ENCODE results near the gene MTA3.

Gene MTA3

DNA sequence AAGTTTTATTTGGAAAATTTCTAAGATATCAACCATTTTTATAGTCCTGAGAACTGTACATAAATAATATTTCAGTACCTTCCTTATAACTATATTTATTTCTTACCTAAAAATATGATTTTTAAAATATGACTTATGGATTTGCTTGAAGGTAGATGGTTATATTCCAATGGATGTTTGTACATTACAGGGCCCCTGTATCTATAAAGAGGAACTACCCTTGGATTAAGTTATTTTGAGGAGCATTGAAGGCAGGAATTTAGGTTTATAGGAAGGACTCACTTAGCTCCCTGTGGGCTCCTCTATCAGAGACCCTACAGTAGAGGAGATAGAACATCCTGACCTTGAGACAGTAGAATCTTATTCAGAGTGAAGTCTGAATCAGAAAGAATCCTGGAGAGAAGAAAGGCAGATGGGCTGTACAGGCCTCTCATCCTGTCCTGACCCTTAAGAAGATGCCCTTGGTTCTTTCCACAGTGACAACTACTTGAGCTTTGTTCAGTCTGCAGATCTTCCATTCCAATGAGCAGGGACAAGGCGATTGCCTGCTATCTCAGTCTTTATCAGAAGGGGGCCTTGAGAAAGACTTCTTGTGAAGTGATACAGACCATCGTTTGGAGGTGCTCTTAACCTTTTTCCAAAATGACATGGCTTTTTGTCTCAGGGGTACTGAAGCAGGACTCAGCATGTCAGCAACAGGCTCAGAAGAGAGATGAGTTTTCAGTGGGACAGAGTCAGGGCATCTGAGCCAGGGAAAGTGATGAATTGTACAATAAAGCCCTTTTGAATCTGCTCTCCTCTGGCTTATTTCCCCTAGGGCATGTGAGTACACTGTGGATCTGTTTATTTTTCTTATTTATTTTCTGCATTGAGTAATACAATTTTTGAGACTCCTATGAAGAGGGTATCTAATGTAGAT is 174.6 kb downstream of the MTA3 start:
- no peak overlapping the region for H3K27ac Mint-ChIP-seq
- H3K9me3 Mint-ChIP-seq (ENCODE audit: low read depth): no peaks in the 10 kb centered on the region

DNA sequence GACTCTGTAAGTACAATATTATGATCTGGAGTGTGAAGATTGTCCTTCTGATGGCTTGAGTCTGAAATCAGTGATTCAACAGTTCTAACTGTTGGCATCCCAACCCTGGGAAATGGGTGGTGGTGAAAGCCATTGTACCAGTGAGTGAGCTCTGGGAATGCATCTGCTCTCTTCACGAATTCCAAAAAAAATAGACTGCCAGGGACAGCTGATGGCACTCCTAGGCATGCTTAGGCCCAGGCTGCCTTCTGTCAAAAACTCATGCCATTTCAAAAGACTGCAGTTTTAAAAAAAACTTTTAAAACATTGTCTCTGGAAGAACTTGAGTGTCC is 175.2 kb downstream of the MTA3 start:
- H3K27ac Mint-ChIP-seq: no peak overlapping the region
- H3K27me3 Mint-ChIP-seq: no peaks in the 10 kb centered on the region
- peaks cover 23% of the 10 kb centered on the region for H3K36me3 Mint-ChIP-seq
- H3K9me3 Mint-ChIP-seq (ENCODE audit: low read depth): no peaks in the 10 kb centered on the region
- peaks cover 1% of the 10 kb centered on the region for H3K4me1 Mint-ChIP-seq (ENCODE audit: low read depth)
- H3K4me3 Mint-ChIP-seq: no peak overlapping the region

More for the DNA sequence above, 174.6 kb downstream of the MTA3 start:
- no peaks in the 10 kb centered on the region for H3K27me3 Mint-ChIP-seq
- H3K4me1 Mint-ChIP-seq (ENCODE audit: low read depth): peaks cover 1% of the 10 kb centered on the region
- peaks cover 24% of the 10 kb centered on the region for H3K36me3 Mint-ChIP-seq
- no peak overlapping the region for H3K4me3 Mint-ChIP-seq

DNA sequence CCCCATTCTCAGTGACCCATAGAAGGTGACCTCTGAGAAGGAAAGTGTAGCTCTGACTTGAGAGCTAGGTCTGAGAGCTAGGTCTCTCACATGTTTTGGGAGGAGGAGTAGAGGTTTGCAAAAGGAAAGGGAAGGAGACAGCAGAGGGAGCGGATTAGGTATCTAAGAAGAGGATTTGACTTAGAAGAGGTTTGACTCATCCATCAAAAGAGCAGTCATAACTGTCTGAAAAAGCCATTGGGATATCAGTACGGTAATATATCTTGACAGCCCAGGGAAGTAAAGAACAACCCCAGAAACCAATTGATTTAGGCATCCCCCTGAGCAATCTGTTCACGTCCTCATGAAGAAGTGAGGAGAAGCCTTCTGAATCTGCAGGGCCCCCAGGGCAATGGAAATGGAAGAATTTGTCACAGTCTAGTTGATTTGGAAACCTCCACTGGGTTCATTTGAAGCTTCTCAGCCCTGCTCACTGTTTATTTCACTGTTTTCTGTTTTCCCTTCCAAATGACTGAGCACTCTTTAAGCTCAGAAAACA is 176.2 kb downstream of the MTA3 start:
- Mint-ChIP-seq H3K27ac (no peak overlapping the region), H3K36me3 (peaks cover 16% of the 10 kb centered on the region), H3K4me1 (ENCODE audit: low read depth) (peaks cover 1% of the 10 kb centered on the region), H3K27me3 (no peaks in the 10 kb centered on the region), H3K4me3 (no peak overlapping the region), H3K9me3 (ENCODE audit: low read depth) (no peaks in the 10 kb centered on the region)

DNA sequence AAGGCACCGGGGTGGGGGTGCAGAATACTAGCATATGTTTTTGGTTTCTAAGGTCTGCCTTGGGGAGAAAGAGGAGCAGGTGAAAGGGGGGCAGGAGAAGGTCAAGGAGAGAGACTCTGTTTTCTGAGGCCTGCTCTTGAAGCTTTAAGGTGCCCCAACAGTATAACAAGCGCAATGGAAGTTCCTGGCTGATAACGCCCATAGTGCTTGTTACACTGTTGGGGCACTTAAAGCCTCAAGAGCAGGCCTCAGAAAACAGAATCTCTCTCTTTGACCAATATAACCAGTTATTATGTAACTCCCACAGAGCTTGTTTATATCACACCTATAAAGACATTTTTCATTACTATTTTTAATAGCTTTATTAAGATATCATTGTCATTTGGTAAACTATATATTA is 179.0 kb downstream of the MTA3 start:
- H3K4me1 Mint-ChIP-seq (ENCODE audit: low read depth): no peaks in the 10 kb centered on the region
- peaks cover 8% of the 10 kb centered on the region for H3K36me3 Mint-ChIP-seq
- no peaks in the 10 kb centered on the region for H3K9me3 Mint-ChIP-seq (ENCODE audit: low read depth)
- H3K27me3 Mint-ChIP-seq: no peaks in the 10 kb centered on the region
- no peak overlapping the region for H3K4me3 Mint-ChIP-seq
- no peak overlapping the region for H3K27ac Mint-ChIP-seq

DNA sequence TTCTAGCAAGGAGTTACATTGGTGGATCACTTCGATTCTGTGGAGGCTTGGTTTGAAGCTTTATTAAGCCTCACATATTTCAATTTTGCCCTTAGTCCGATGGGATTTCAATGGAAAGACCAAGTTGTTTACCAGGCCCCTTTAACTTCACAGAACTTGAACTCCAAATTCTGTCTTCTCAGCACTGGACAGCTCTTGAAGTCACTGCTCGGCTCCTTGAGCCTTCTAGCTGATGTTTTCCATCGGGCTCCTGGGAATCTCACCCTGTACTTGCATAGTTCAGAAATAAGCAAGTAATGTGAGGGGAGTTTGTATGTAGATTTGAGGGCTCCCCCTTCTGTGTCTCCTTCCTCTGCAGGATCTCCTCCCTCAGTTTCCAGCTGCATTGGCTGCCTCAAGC is 180.4 kb downstream of the MTA3 start:
- Mint-ChIP-seq H3K4me1 (ENCODE audit: low read depth) (no peaks in the 10 kb centered on the region), H3K4me3 (no peak overlapping the region), H3K36me3 (peaks cover 8% of the 10 kb centered on the region), H3K9me3 (ENCODE audit: low read depth) (no peaks in the 10 kb centered on the region), H3K27ac (no peak overlapping the region), H3K27me3 (no peaks in the 10 kb centered on the region)

DNA sequence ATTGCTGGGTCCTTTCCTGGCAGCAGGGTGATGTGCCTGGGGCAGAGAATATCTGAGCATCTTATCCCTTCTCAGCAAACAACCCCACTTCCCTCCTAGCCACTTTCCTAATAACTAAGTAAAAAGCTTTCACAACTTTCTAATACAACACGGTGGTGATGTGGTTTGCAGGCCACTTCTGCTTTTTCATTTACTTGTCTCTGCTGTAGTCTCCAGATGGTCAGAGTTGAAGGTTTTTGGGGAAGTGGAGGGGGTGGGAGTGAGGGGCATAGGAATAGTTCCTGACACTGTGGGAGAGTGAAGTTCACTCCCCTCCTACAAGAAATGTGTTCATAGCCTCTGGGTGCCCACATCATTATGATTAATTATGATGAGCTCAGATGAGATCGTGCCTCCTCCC is 183.9 kb downstream of the MTA3 start:
- Mint-ChIP-seq H3K27ac (no peak overlapping the region), H3K4me3 (no peak overlapping the region), H3K4me1 (ENCODE audit: low read depth) (no peaks in the 10 kb centered on the region), H3K36me3 (peaks cover 8% of the 10 kb centered on the region), H3K27me3 (no peaks in the 10 kb centered on the region), H3K9me3 (ENCODE audit: low read depth) (no peaks in the 10 kb centered on the region)

DNA sequence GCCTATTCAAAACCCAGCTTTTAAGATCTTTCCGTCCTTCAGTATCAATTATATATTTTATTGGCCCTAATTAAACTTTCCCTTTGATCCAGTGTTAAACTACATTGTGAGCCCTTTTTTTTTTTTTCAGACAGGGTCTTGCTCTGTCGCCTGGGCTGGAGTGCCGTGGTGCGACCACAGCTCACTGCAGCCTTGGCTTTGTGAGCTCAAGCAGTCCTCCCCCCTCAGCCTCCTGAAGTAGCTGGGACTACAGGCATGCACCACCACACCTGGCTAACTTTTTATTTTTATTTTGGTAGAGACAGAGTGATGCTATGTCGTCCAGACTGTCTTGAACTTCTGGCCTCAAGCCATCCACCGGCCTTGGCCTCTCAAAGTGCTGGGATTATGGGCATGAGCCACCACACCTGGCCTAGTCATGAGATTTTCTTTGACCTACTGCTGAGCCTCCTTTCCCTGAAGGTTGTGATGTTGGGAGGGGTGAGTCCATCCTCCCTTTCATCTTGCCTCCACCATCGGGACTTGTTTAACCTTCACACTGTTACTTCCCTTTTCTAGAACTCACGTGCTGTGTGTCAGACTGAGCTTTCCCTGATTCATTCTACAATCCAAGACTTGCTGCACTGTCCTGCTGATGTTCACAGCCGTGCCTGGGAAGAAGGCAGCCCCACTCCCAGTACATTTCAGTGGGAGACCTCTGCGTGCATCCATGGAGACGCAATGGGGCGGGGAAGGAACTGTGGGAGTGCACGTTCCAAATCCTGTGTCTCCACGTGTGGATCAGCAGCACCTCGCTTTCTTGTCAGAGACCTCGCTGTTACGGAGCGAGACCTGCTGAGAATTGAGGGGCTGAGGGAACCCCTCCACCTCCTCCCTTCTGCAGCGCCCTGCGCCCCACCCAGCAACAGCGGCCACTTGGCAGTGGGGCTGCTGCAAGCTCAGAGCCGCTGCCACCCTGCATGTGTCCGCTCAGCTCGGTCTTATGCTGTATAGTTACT is 184.7 kb downstream of the MTA3 start:
- Mint-ChIP-seq H3K4me1 (ENCODE audit: low read depth) (no peaks in the 10 kb centered on the region), H3K4me3 (no peak overlapping the region), H3K27me3 (no peaks in the 10 kb centered on the region), H3K9me3 (ENCODE audit: low read depth) (no peaks in the 10 kb centered on the region), H3K27ac (no peak overlapping the region), H3K36me3 (peaks cover 8% of the 10 kb centered on the region)

DNA sequence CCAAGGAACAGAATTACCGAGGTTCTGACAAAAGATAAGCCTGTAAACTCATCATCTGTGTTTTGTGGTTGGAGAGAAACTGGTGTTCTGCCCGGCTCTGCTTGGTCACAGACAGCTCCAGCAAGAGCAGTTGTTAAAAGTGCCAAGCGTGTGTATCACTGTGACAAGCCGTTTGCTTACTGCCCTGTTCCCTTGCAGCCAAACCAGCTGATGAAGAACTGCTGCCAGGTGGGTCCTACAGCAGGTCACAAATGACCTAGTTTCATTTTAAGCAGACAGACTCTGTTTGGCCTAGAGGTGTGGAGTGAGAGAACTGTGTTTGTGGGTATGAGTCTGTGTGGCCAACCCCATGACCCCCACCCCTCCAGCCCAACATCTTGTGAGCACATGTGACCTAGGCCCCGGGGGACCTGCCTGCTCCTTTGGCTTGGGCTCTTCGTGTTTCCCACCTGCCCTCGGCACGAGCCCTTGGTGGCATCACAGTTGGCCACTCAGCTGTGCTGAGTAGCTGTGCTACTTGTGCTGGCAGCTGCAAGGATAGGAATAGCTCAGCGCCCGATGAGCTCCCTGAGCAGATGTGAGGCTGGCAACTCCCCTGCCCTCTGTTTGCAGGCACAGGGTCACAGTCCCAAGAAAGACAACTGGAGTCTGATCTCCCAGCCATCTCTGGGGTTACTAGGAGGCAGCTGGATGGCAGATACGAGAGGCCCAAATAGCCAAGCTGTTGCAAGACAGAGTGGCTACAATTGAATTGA is 185.8 kb downstream of the MTA3 start:
- Mint-ChIP-seq H3K27me3 (no peaks in the 10 kb centered on the region), H3K9me3 (ENCODE audit: low read depth) (no peaks in the 10 kb centered on the region), H3K36me3 (peaks cover 10% of the 10 kb centered on the region), H3K27ac (no peak overlapping the region), H3K4me1 (ENCODE audit: low read depth) (no peaks in the 10 kb centered on the region), H3K4me3 (no peak overlapping the region)

DNA sequence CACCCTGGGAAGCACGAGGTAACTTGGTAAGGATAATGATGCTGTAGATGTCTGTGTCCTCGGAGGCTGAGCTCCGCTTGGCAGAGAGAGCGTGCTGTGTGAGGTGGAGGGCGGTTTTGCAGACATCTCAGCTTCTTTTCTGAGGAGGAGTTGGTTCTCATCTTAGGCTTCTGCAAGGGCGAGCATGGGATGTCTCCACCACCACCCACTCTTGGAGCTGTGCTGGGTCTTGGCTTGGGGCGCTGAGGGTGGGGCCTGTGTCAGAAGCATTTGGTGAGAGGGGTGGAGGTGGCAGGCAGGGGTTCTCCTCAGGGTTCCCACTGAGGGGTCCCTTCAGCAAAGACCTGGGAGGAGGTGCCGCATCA is 186.3 kb downstream of the MTA3 start:
- Mint-ChIP-seq H3K4me1 (ENCODE audit: low read depth) (no peaks in the 10 kb centered on the region), H3K36me3 (peaks cover 10% of the 10 kb centered on the region), H3K27me3 (no peaks in the 10 kb centered on the region), H3K27ac (no peak overlapping the region), H3K4me3 (no peak overlapping the region), H3K9me3 (ENCODE audit: low read depth) (no peaks in the 10 kb centered on the region)

DNA sequence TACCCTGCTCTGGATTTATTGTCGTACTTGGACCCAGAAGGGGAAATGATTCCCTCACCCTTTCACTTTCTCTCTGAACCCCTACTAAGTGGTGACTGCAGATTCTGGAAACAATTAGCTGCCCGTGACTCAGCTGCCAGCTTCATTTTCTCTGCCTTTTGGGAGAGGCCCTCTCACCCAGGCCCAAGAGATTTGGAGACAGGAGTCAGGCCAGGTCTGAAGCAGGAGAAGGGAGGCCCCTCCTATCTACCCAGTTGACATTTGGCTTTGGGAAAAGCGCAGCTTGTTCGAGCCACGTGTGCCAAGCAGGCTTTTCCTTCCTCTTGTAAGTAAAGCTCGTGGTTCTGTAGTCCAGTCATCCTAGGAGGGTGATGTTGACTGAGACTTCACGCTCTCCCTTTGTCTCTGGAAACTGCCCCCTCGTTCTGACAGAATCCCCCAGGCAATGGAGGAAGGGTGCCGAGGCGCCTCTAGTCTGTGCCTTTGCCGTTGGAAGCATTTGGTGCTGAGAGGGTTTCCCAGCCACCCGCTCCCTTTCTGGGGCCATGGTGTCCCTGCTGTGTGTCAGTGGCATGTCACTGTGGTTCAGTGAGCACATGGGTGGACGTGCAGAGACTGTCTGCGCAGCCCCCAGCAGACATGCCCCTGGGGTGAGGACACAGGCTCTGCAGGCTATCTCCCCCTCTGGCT is 186.9 kb downstream of the MTA3 start:
- H3K4me1 Mint-ChIP-seq (ENCODE audit: low read depth): no peaks in the 10 kb centered on the region

DNA sequence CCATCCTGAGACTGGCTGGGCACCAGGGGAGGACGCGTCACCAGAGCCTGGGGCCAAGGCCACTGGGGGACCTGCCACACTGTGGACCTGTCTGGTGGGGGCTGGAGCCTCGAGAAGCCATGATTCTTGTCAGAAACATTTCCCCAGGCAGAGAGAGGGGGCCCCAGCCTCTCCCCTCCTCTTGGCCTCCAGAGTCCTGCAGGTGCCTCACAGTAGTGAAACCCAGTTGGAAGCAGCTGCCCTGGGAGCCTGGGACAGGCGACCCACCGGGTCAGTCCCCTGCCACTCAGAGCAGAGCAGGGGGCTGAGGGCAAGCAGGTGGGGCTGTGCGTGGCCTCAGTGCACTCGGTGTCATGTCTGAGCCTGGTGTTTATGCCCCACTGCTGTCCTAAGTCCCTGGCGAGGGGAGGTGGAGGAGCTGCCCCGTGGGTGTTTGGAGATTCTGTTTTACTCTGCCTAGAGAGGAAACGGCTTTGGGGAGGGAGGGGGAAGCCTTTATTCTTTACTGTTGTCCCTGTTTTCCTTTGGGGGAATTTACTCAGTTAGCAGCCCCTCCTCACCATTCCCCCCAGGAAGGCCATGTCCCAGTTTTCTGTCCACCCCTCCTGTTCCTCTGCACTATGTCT is 187.8 kb downstream of the MTA3 start:
- Mint-ChIP-seq H3K4me3 (no peak overlapping the region), H3K27ac (no peak overlapping the region), H3K27me3 (no peaks in the 10 kb centered on the region), H3K9me3 (ENCODE audit: low read depth) (no peaks in the 10 kb centered on the region), H3K4me1 (ENCODE audit: low read depth) (no peaks in the 10 kb centered on the region), H3K36me3 (peaks cover 4% of the 10 kb centered on the region)

More for the DNA sequence above, 186.9 kb downstream of the MTA3 start:
- Mint-ChIP-seq H3K27ac (no peak overlapping the region), H3K4me3 (no peak overlapping the region), H3K36me3 (peaks cover 8% of the 10 kb centered on the region), H3K9me3 (ENCODE audit: low read depth) (no peaks in the 10 kb centered on the region), H3K27me3 (no peaks in the 10 kb centered on the region)

DNA sequence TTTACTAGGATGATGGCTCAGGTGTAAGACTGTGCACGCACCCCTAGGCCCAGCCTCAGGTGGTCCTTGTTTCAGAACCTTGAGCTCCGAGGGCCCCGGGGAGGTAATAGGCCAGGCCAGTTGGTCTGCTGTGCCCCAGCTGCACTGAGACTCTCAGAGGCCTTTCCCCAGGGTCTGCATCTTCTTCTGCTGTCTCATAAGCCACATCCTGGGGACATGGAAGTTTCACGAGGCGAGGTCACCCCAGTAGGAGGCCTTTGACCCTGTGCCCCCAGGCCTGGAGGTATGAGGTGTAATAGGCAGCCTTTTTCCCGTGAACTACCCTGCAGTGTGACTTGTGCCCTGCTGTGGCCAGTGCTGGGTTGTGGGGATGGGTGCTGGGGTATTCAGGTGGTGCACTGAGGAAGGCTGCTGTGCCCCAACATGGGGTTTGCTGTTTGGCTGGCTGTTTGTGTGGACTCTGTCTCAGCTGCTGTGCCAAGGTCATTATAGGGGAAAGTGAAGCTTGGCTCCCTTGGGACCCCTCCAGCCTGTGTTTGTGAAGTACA is 188.6 kb downstream of the MTA3 start:
- no peaks in the 10 kb centered on the region for H3K4me1 Mint-ChIP-seq (ENCODE audit: low read depth)
- H3K27ac Mint-ChIP-seq: no peak overlapping the region
- no peak overlapping the region for H3K4me3 Mint-ChIP-seq
- no peaks in the 10 kb centered on the region for H3K27me3 Mint-ChIP-seq
- peaks cover 4% of the 10 kb centered on the region for H3K36me3 Mint-ChIP-seq
- no peaks in the 10 kb centered on the region for H3K9me3 Mint-ChIP-seq (ENCODE audit: low read depth)

DNA sequence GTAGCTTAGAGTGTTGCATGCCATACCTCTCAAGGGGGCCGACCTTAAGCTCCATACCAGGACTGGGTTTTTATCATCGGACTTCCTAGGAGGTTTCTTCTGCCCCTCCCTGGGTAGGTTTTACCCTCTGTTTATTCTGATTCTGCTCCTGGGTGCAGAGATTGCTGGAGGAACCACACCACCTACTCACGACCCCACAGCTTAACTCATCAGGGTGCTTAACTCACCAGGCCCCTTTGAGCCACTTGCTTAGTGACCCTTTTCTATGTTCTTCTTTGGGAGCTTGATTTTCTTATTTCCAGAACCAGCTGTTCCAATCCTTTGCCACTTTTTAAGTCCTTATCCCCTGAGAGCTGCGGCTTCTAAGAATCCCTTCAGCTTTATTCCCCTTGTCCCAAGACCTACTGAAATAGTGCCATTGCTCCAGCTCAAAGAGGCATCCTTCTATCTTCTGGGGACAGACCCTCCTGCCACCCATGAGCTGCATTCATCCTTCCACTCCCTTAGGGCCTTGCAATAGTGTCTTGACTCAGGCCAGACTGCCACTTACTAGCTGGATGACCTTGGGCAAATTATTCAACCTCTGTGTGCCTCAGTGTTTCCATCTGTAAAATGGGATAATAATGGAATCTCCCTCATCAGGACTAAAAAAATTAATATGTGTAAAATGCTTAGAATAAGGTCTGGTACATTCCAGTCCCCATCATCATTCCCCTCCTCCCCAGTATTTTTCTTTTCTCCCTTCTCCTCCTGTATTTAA is 189.7 kb downstream of the MTA3 start:
- Mint-ChIP-seq H3K27me3 (no peaks in the 10 kb centered on the region), H3K27ac (no peak overlapping the region), H3K36me3 (peaks cover 4% of the 10 kb centered on the region), H3K4me3 (no peak overlapping the region), H3K4me1 (ENCODE audit: low read depth) (no peaks in the 10 kb centered on the region), H3K9me3 (ENCODE audit: low read depth) (no peaks in the 10 kb centered on the region)

Data from activated naive CD8-positive, alpha-beta T cell (primary cell).